Neural progenitor cell (in vitro differentiated cells): ENCODE results near the gene AKR1B1. TPM values are rescaled to one million over a fixed set of nuclear protein-coding genes. Genes with fewer than 3 reads are reported as not detected.

Experiments used
- DNase-seq: peaks from one replicate; pipeline ENCODE4 v3.0.0-alpha.2; 2016; ENCODE audit warnings: low spot score
- H2AFZ ChIP-seq: fragments of 200-600 bp; sonication (generic); replicated peaks from 2 replicates; pipeline ENCODE4 v1.6.1; 2016; ENCODE audit warnings: antibody characterized with exemption
- H3F3A ChIP-seq: fragments of 200-600 bp; sonication (generic); 2 replicates; pipeline ENCODE4 v1.6.1; 2016; ENCODE audit warnings: antibody characterized with exemption, low read depth
- H3K27ac ChIP-seq: fragments of 200-600 bp; sonication (generic); 2 replicates; pipeline ENCODE4 v1.5.1; 2016; ENCODE audit warnings: mild to moderate bottlenecking
- H3K27me3 ChIP-seq: fragments of 200-600 bp; sonication (generic); 2 replicates; pipeline ENCODE4 v1.6.1; 2016; ENCODE audit warnings: mild to moderate bottlenecking, moderate library complexity
- H3K36me3 ChIP-seq: fragments of 200-600 bp; sonication (generic); 2 replicates; pipeline ENCODE4 v1.5.1; 2016
- H3K4me1 ChIP-seq: fragments of 200-600 bp; sonication (generic); 2 replicates; pipeline ENCODE4 v1.6.1; 2016; ENCODE audit warnings: mixed run types
- H3K4me2 ChIP-seq: fragments of 200-600 bp; sonication (generic); 2 replicates; pipeline ENCODE4 v1.6.1; 2016
- H3K4me3 ChIP-seq: fragments of 200-600 bp; sonication (generic); 2 replicates; pipeline ENCODE4 v1.5.1; 2016
- H3K79me2 ChIP-seq: fragments of 200-600 bp; sonication (generic); 2 replicates; pipeline ENCODE4 v1.6.1; 2016; ENCODE audit warnings: low read depth
- H3K9ac ChIP-seq: fragments of 200-600 bp; sonication (generic); 2 replicates; pipeline ENCODE4 v1.6.1; 2016
- H3K9me3 ChIP-seq: fragments of 200-600 bp; sonication (generic); 2 replicates; pipeline ENCODE4 v1.5.1; 2016; ENCODE audit warnings: low read depth
- H4K20me1 ChIP-seq: fragments of 200-600 bp; sonication (generic); 2 replicates; pipeline ENCODE4 v1.6.1; 2016; ENCODE audit warnings: low read depth
- H3K27ac Mint-ChIP-seq: 3 replicates; pipeline ENCODE4 v1.8.0; 2021; ENCODE audit warnings: mixed read lengths
- H3K27me3 Mint-ChIP-seq: 2 replicates; pipeline ENCODE4 v1.8.0; 2022; ENCODE audit warnings: low read depth, mild to moderate bottlenecking, inconsistent platforms, moderate library complexity, mixed read lengths; ENCODE audit not compliant: insufficient read depth
- H3K36me3 Mint-ChIP-seq: 3 replicates; pipeline ENCODE4 v1.8.0; 2021; ENCODE audit warnings: mixed read lengths
- H3K4me1 Mint-ChIP-seq: 3 replicates; pipeline ENCODE4 v1.8.0; 2021; ENCODE audit warnings: mixed read lengths
- H3K4me3 Mint-ChIP-seq: 3 replicates; pipeline ENCODE4 v1.8.0; 2021; ENCODE audit warnings: mild to moderate bottlenecking, moderate library complexity, mixed read lengths
- H3K9me3 Mint-ChIP-seq: 3 replicates; pipeline ENCODE4 v1.8.0; 2020; ENCODE audit warnings: mixed read lengths
- CTCF ChIP-seq: fragments of 200-600 bp; sonication (generic); IDR thresholded peaks from 2 replicates; pipeline ENCODE4 v1.5.1; 2017; ENCODE audit warnings: antibody characterized with exemption, mild to moderate bottlenecking
- EZH2 ChIP-seq: fragments of 200-600 bp; sonication (generic); IDR thresholded peaks from 2 replicates; pipeline ENCODE4 v1.6.1; 2017; ENCODE audit warnings: antibody characterized with exemption, mild to moderate bottlenecking, moderate library complexity
- EZH2phosphoT487 ChIP-seq: fragments of 200-600 bp; sonication (generic); IDR thresholded peaks from 2 replicates; pipeline ENCODE4 v1.6.1; 2017; ENCODE audit warnings: antibody characterized with exemption
- total RNA-seq: library from RNA; depleted of rRNA; stranded (reverse); fragments of >200 nt; gene quantifications from 2 replicates; pipeline ENCODE4 v1.2.3, GENCODE V29; 2015; ENCODE audit warnings: low replicate concordance

The AKR1B1 gene
- total RNA-seq, 1 donor from 2014 or later: 105 TPM

- Histone ChIP-seq H3K4me3 (no peak overlapping the region), H3K36me3 (no peaks in the 10 kb centered on the region), H3F3A (no peaks in the 10 kb centered on the region), H3K27ac (no peak overlapping the region), H3K4me1 (no peaks in the 10 kb centered on the region), H4K20me1 (no peaks in the 10 kb centered on the region), H3K9me3 (no peaks in the 10 kb centered on the region), H3K27me3 (no peaks in the 10 kb centered on the region), H3K79me2 (no peaks in the 10 kb centered on the region), H3K4me2 (no peak overlapping the region), H3K9ac (no peak overlapping the region), H2AFZ (no peak overlapping the region)
- Mint-ChIP-seq H3K27ac (no peak overlapping the region), H3K4me1 (peaks cover 3% of the 10 kb centered on the region), H3K9me3 (peaks cover 4% of the 10 kb centered on the region), H3K27me3 (peaks cover 4% of the 10 kb centered on the region), H3K4me3 (no peak overlapping the region), H3K36me3 (no peaks in the 10 kb centered on the region)
- TF ChIP-seq CTCF: no peak
- TF ChIP-seq EZH2phosphoT487: no peak
- TF ChIP-seq EZH2: no peak
- no peak for DNase-seq
Measured at GRCh38 chr7:134472572-134473244, 13.8 kb upstream of the AKR1B1 start.

DNA sequence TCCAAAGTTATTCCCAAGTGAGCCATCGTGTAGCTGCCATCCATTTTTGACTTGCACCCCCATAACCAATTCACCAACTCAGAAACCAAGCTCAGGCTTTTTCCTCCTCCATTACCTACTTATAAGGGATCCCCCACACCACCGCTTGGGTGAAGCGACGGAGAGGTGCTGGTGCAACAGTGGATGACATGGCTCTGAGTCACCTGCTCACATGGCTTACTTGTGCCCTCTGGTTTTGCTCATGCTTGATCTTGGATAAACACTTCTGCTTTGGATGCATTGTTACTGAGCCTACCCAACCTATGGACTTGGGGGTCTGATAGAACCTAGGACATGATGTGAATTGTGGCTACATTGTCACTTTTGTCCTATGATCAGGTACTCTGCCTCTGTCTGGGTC is 12.0 kb upstream of the AKR1B1 start:
- H3K9ac ChIP-seq: no peak overlapping the region
- Mint-ChIP-seq H3K27ac (no peak overlapping the region), H3K4me1 (peaks cover 2% of the 10 kb centered on the region), H3K4me3 (no peak overlapping the region), H3K36me3 (no peaks in the 10 kb centered on the region), H3K9me3 (peaks cover 8% of the 10 kb centered on the region), H3K27me3 (peaks cover 4% of the 10 kb centered on the region)
- no peaks in the 10 kb centered on the region for H3F3A ChIP-seq
- H3K4me3 ChIP-seq: no peak overlapping the region
- H3K79me2 ChIP-seq: no peaks in the 10 kb centered on the region
- H3K4me2 ChIP-seq: no peak overlapping the region
- H3K4me1 ChIP-seq: no peaks in the 10 kb centered on the region
- H3K9me3 ChIP-seq: no peaks in the 10 kb centered on the region
- no peaks in the 10 kb centered on the region for H4K20me1 ChIP-seq
- no peaks in the 10 kb centered on the region for H3K36me3 ChIP-seq
- H3K27ac ChIP-seq: no peak overlapping the region
- no peak overlapping the region for H2AFZ ChIP-seq
- no peak for DNase-seq
- no peaks in the 10 kb centered on the region for H3K27me3 ChIP-seq
- TF ChIP-seq EZH2phosphoT487 (no peak), EZH2 (no peak), CTCF (no peak)

- H3K4me3 Mint-ChIP-seq: no peak overlapping the region
- no peaks in the 10 kb centered on the region for H3K27me3 ChIP-seq
- peaks cover under 1% of the 10 kb centered on the region for H3K36me3 Mint-ChIP-seq
- H3K27me3 Mint-ChIP-seq: peaks cover 4% of the 10 kb centered on the region
- no peak overlapping the region for H3K9ac ChIP-seq
- no peaks in the 10 kb centered on the region for H3K79me2 ChIP-seq
- no peak overlapping the region for H2AFZ ChIP-seq
- peaks cover 14% of the 10 kb centered on the region for H3K9me3 Mint-ChIP-seq
- no peaks in the 10 kb centered on the region for H3K36me3 ChIP-seq
- no peak overlapping the region for H3K4me2 ChIP-seq
- H3K4me1 ChIP-seq: no peaks in the 10 kb centered on the region
- no peak overlapping the region for H3K4me3 ChIP-seq
- no peak for TF ChIP-seq CTCF
- no peak overlapping the region for H3K27ac ChIP-seq
- no peaks in the 10 kb centered on the region for H3K9me3 ChIP-seq
- H4K20me1 ChIP-seq: no peaks in the 10 kb centered on the region
- H3F3A ChIP-seq: no peaks in the 10 kb centered on the region
- no peak for DNase-seq
- H3K4me1 Mint-ChIP-seq: peaks cover 2% of the 10 kb centered on the region
- no peak overlapping the region for H3K27ac Mint-ChIP-seq
Measured at GRCh38 chr7:134469622-134470021, 10.7 kb upstream of the AKR1B1 start.
